HG03175 (cell line): ENCODE results near the gene CTDSPL.
"Not testable (repeated sequence)": the region's sequence is repeated elsewhere in the genome, so short reads cannot be mapped to it uniquely, and the experiment has no call there.

ENCODE experiments used
- ATAC-seq: cut with Tn5 transposase; IDR thresholded peaks from one replicate; pipeline ENCODE4 v1.9.1; 2021; ENCODE audit warnings: mild to moderate bottlenecking, moderate library complexity; ENCODE audit not compliant: unreplicated experiment

The CTDSPL gene, protein sequence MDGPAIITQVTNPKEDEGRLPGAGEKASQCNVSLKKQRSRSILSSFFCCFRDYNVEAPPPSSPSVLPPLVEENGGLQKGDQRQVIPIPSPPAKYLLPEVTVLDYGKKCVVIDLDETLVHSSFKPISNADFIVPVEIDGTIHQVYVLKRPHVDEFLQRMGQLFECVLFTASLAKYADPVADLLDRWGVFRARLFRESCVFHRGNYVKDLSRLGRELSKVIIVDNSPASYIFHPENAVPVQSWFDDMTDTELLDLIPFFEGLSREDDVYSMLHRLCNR

DNA sequence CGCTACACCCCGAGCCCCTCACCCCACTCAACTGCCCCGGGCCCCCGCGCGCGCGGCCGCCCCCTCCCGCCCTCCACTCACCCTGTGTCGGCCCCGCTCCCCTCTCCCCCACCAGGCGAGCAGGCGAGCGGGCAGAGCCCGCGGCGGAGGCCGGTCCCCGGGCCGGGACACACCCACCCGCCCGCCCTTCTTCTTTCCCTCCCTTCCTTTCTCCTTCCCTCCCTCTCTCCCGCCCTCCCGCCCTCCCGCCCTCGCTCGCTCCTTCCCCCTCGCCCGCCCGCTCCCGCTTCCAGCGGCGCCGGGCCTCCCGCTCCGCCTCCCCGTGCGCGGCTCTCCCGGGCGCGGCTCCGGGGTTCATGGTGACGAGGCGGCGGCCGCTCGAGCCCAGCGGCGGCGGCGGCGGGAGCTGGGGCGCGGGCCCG is at the start of gene CTDSPL:
Gene CTDSPL (plus strand): TSS at position 261 of the 422 bp plus-strand sequence. CDS start 320 bp downstream, outside the sequence.
- no peak for ATAC-seq

- ATAC-seq = no peak
Observed at GRCh38 chr3:37812499-37812896, 49.2 kb upstream of the CTDSPL start.

DNA sequence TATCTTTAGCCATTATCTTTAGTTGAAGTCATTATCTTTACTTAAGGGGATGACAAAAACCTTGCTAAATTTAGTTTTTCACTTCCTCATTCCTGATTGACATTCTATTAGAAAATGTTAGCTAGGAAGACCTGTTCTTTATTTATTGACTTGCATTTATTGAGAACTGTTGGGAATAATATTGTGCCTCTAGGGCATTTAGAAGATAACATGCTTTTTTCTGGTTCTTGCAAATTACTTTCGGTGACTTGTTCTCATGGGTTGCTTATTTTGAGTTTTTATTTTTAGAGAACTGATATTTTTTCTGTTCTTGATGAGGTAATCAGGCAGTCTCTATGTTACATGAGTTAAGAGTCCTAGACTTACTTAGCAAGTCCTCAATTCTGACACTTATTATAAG is 48.3 kb upstream of the CTDSPL start:
- no peak for ATAC-seq

- ATAC-seq = no peak
Observed at GRCh38 chr3:37814547-37814946, 47.1 kb upstream of the CTDSPL start.

- ATAC-seq = not testable (repeated sequence)
Observed at GRCh38 chr3:37815156-37815555, 46.5 kb upstream of the CTDSPL start.

- no peak for ATAC-seq
Observed at GRCh38 chr3:37816271-37816670, 45.4 kb upstream of the CTDSPL start.

DNA sequence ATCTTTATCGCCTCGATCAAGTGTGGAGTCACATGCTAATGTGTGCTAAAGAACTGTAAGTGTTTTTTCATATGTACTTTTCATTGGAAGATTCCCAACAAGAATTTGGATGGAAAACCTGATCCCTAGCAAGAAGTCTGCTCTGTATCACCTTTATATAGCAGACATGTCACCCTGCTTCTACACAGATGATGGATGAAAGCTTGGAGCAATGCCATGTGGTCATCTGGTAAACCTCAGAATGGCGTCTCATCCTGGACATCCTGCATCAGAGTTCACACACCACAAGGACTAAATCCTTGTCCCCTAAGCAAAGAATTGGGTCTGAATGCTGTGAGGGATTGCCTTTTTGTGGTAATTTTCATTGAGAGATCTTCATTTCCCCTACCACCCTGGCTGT is 42.1 kb upstream of the CTDSPL start:
- no peak for ATAC-seq

- ATAC-seq = no peak
Observed at GRCh38 chr3:37820286-37820685, 41.4 kb upstream of the CTDSPL start.

DNA sequence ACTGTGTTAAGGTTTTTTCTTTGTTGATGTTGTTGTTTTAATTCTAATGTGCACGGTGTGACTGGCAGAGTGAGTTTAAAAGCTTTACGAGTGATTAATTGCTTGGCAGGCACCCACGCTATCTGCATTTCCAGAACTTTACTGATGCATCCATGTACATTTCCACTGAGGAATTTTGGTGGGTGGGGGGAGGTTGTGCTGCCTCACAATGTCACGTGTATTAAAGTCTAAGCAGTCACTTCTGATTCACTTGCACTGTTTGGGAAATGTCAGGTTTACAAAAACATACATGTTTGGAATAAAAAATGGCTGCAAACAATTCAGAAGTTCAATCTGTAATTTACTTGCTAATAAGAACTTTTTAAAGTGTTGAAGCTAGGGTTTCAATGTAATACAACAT is 38.5 kb upstream of the CTDSPL start:
- ATAC-seq = no peak

DNA sequence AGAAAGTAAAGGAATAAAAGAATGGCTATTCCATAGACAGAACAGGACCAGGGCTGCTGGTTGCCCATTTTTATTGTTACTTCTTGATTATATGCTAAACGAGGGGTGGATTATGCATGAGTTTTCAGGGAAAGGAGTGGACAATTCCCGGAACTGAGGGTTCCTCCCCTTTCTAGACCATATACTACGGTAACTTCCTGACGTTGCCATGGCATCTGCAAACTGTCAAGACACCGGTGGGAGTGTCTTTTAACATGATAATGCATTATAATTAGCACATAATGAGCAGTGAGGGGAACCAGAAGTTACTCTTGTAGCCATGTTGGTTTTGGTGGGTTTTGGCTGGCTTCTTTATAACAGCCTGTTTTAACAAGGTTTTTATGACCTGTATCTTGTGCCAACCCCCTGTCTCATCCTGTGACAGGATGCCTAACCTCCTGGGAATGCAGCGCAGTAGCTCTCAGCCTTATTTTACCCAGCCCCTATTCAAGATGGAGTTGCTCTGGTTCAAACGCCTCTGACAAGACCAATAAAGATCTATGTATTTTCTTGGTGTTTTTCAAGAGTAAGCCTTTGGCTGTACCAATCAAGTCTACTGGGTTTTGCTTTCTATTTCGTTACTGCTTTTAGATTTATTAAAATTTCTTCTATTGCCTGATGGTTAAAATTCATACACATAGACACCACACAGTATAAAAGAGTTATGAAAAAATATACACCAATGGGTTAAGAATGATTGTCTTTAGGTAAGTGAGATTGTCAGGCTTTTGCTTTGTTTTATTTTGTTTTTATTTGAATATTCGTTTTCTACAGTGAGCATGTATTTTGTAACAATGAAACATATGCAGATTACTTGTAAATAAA is 37.4 kb upstream of the CTDSPL start:
- ATAC-seq = no peak

- no peak for ATAC-seq
Observed at GRCh38 chr3:37824954-37825328, 36.7 kb upstream of the CTDSPL start.

- no peak for ATAC-seq
Observed at GRCh38 chr3:37825744-37826400, 35.8 kb upstream of the CTDSPL start.

GRCh38 chr3:37826502-37826901 is 35.2 kb upstream of the CTDSPL start:
- no peak for ATAC-seq

DNA sequence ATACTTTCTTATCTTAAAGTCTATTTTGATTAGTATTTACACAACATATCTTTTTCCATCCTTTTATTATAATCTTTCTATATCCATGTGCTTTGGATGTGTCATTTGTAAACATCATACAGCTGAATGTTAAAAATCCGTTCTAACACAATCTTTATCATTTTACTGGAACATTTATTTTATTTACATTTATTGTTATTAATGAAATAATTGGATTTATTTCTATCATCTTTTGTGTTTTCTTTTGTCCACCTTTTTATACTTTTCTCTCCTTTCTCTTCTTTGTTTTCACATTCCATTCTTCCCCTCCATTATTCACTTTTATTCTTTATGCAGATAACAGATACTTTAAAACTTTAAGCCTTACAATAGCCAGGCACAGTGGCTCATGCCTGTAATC is 34.7 kb upstream of the CTDSPL start:
- ATAC-seq = no peak

DNA sequence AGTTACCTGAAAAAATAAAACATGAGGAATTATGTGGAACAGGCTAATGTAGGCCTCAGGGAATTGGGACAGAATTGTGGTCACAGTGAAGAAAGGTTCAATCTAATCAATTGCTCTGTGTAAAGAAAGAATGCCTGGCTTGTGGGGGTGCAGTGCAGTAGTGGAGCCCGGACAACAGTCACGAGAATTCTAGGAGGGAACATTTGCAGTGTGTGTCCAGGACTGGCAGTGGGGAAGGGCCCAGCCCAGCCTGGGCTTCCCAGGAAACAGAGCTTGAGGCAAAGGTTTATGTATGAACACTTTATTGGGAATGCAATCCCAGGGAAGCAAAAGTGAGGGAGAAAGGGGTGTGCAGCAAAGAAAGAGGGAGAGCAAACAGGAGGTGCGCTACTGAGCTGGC is 29.2 kb upstream of the CTDSPL start:
- no peak for ATAC-seq

DNA sequence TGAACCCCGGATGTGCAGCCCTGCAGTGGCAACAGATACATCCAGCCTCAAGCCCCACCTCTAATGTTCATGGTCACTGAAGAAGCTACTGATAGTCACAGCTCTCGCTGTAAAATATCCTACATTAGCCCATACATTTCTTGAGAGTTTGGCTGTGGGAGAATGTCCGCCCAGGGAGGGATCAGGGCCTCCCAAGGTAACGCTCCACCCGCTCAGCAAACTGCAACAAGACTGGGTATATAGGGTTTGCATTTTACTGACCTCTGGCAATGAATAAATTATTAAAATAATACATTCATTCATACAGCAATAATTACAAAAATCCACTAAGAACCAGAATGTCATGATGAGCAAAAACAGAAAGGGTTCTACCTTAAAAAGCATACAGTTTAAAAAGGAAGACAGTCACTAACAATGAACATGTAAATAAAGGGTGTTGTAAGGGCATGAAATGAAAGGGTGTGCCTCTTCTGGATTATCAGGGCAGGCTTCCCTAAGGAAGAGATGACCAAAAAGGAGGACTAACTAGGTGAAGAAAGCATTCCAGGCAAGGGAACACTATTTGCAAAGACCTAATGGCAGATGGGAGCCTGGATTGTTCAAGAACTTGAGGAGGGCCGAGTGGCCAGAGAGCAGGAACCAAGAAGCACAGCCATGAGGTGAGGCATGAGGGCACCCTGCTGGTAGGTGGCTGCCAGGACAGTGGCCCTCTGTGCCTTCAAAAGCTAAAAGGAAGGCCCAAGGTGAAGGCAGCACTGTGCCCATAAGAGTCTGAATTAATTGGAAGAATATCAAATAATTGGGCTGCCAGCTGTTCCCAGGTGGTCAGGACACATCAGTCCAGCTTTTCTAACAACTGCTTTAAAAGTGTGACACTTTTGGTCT is 28.1 kb upstream of the CTDSPL start:
- no peak for ATAC-seq

GRCh38 chr3:37836589-37836988 is 25.1 kb upstream of the CTDSPL start:
- no peak for ATAC-seq

- no peak for ATAC-seq
Observed at GRCh38 chr3:37847689-37848088, 14.0 kb upstream of the CTDSPL start.

GRCh38 chr3:37849146-37849923 is 12.3 kb upstream of the CTDSPL start:
- ATAC-seq = no peak

- no peak for ATAC-seq
Observed at GRCh38 chr3:37852097-37852496, 9.6 kb upstream of the CTDSPL start.
